Endothelial cell of umbilical vein (primary cell): ENCODE results near the gene TRIM29. TPM values are rescaled to one million over a fixed set of nuclear protein-coding genes. Genes with fewer than 3 reads are reported as not detected.

ENCODE experiments used
- BruUV-seq: library from RNA; stranded (reverse); fragments of 400-500 nt; replicated peaks from 2 replicates; lab custom pipeline; 2021; lab: Mats Ljungman, UMichigan
- CTCF ChIA-PET: fragments of 300-600, 350-600 bp; sonication (Branson Sonifier 250); formaldehyde crosslinking; loops from one replicate; lab custom pipeline; 2021; ENCODE audit warnings: antibody characterized with exemption, inconsistent platforms; lab: Charles Lee
- POLR2A ChIA-PET: fragments of 300-600, 350-600 bp; sonication (Branson Sonifier 250); formaldehyde crosslinking; loops from one replicate; lab custom pipeline; 2021; ENCODE audit warnings: antibody characterized with exemption, inconsistent platforms; lab: Charles Lee
- DNase-seq: peaks from one replicate; pipeline ENCODE4 v3.0.0-alpha.2; 2011; ENCODE audit warnings: low read depth, low spot score
- FAIRE-seq: peaks from 2 replicates; lab custom pipeline; 2011; peaks lifted over from hg19 to GRCh38; lab: Jason Lieb, UNC
- H2AFZ ChIP-seq: 2 replicates; pipeline ENCODE4 v1.6.0; 2012; ENCODE audit warnings: low read depth, low read length, control low read depth, inconsistent platforms
- H3K27ac ChIP-seq: 2 replicates; pipeline ENCODE4 v1.5.1; 2011; ENCODE audit warnings: low read depth, mild to moderate bottlenecking, control low read depth, low read length, moderate library complexity; ENCODE audit not compliant: insufficient read depth
- H3K27me3 ChIP-seq, 2 experiments: 2 replicates each; pipeline versions ENCODE4 v1.6.0 to v1.6.1; 2011; ENCODE audit warnings: low read length in 2 of 2, mixed read lengths in 1 of 2; ENCODE audit not compliant: control insufficient read depth in 2 of 2, insufficient read depth in 2 of 2
- H3K36me3 ChIP-seq, 2 experiments: 2 replicates in 1 of 2; 3 replicates in 1 of 2; pipeline ENCODE4 v1.5.1; 2011; ENCODE audit warnings: low read length in 2 of 2, mild to moderate bottlenecking in 1 of 2, moderate library complexity in 1 of 2; ENCODE audit not compliant: control insufficient read depth in 2 of 2, insufficient read depth in 2 of 2; ENCODE audit errors: extremely low read depth in 1 of 2
- H3K4me1 ChIP-seq: 3 replicates; pipeline ENCODE4 v1.5.1; 2011; ENCODE audit warnings: mild to moderate bottlenecking, low read length; ENCODE audit not compliant: control insufficient read depth, insufficient read depth; ENCODE audit errors: extremely low read depth
- H3K4me2 ChIP-seq: 2 replicates; pipeline ENCODE4 v1.6.1; 2011; ENCODE audit warnings: low read length, control low read depth, mixed read lengths; ENCODE audit not compliant: insufficient read depth
- H3K4me3 ChIP-seq, 3 experiments: fragments of 200-600 bp in 1 of 3; sonication (generic), shearing (Covaris generic) in 1 of 3; replicated peaks in 1 of 3; 2 replicates each; pipeline ENCODE4 v1.5.1; 2011 to 2016; ENCODE audit warnings: control low read depth in 3 of 3, low read length in 3 of 3, mild to moderate bottlenecking in 2 of 3, inconsistent platforms in 1 of 3, low read depth in 1 of 3, moderate library complexity in 1 of 3; ENCODE audit not compliant: insufficient read depth in 1 of 3
- H3K79me2 ChIP-seq: 2 replicates; pipeline ENCODE4 v1.6.0; 2012; ENCODE audit warnings: low read length, inconsistent platforms; ENCODE audit not compliant: control insufficient read depth, insufficient read depth
- H3K9ac ChIP-seq: replicated peaks from 2 replicates; pipeline ENCODE3; 2011; ENCODE audit warnings: low read length, control low read depth; ENCODE audit not compliant: insufficient read depth; ENCODE audit errors: extremely low read depth
- H3K9me1 ChIP-seq: replicated peaks from 3 replicates; pipeline ENCODE4 v1.6.0; 2011; ENCODE audit warnings: mild to moderate bottlenecking, low read length; ENCODE audit not compliant: control insufficient read depth, insufficient read depth; ENCODE audit errors: extremely low read depth
- H3K9me3 ChIP-seq: replicated peaks from 2 replicates; pipeline ENCODE4 v1.5.1; 2012; ENCODE audit warnings: low read length, inconsistent platforms; ENCODE audit not compliant: control insufficient read depth, insufficient read depth
- H4K20me1 ChIP-seq: replicated peaks from 2 replicates; pipeline ENCODE3; 2011; ENCODE audit warnings: mild to moderate bottlenecking, low read length; ENCODE audit not compliant: control insufficient read depth, insufficient read depth; ENCODE audit errors: extremely low read depth
- EZH2 ChIP-seq: IDR thresholded peaks from 2 replicates; pipeline ENCODE4 v1.6.1; 2012; ENCODE audit warnings: borderline replicate concordance, low read depth, mild to moderate bottlenecking, moderate library complexity, low read length, inconsistent platforms; ENCODE audit not compliant: severe bottlenecking
- FOS ChIP-seq: IDR thresholded peaks from 2 replicates; pipeline ENCODE4 v1.6.1; 2011; ENCODE audit warnings: mild to moderate bottlenecking, low read length, moderate library complexity, borderline replicate concordance; ENCODE audit not compliant: insufficient read depth
- GATA2 ChIP-seq: IDR thresholded peaks from 2 replicates; pipeline ENCODE4 v1.7.0; 2011; ENCODE audit warnings: low read depth, mild to moderate bottlenecking, moderate library complexity, mixed read lengths, low read length; ENCODE audit not compliant: insufficient read length, insufficient read depth
- JUN ChIP-seq: IDR thresholded peaks from 2 replicates; pipeline ENCODE4 v1.6.1; 2011; ENCODE audit warnings: borderline replicate concordance, low read depth; ENCODE audit not compliant: insufficient read length, insufficient read depth
- MYC ChIP-seq: IDR thresholded peaks from one replicate; pipeline ENCODE4 v1.6.1; 2011; ENCODE audit warnings: mild to moderate bottlenecking, low read depth, low read length
- POLR2A ChIP-seq: IDR thresholded peaks from 2 replicates; pipeline ENCODE4 v1.6.1; 2012; ENCODE audit warnings: low read depth, mild to moderate bottlenecking, control low read depth, low read length
- POLR2AphosphoS5 ChIP-seq: IDR thresholded peaks from 2 replicates; pipeline ENCODE4 v1.6.1; 2012; ENCODE audit warnings: low read depth, mild to moderate bottlenecking, control low read depth, low read length, moderate library complexity; ENCODE audit not compliant: insufficient read depth
- dilution Hi-C: fragments of 300-500 bp; cut with MboI; formaldehyde crosslinking; loops from one replicate; pipeline ENCODE4 v1.15.0; 2019; ENCODE audit warnings: low sequenced_read_pairs; ENCODE audit not compliant: extremely low pct_ligation_motif_present
- intact Hi-C: fragments of 100-400 bp; cut with micrococcal nuclease; formaldehyde crosslinking; loops from one replicate; pipeline ENCODE4 v1.10.0; 2022
- polyA plus RNA-seq, 4 experiments: library from polyadenylated mRNA; depleted of rRNA in 3 of 4; stranded (reverse) in 3 of 4; unstranded in 1 of 4; fragments of >200 nt; gene quantifications; 2 replicates each; pipeline versions ENCODE4 v1.2.1 to v1.2.3, GENCODE V29; 2011 to 2012; ENCODE audit warnings: missing spikeins in 1 of 4
- total RNA-seq: library from RNA; stranded (reverse); gene quantifications from 2 replicates; pipeline ENCODE4 v1.2.3, GENCODE V29; 2021
- TF ChIP-seq, protein P1 (sequence below), 2 donors: IDR thresholded peaks; 1 replicate in 1 of 2; 2 replicates in 1 of 2; pipeline ENCODE4 v1.5.1; 2011; ENCODE audit warnings: low read length in 2 of 2, mild to moderate bottlenecking in 2 of 2, moderate library complexity in 2 of 2, control low read depth in 1 of 2, inconsistent platforms in 1 of 2, low read depth in 1 of 2; ENCODE audit not compliant: insufficient read depth in 1 of 2; ENCODE audit errors: extremely low read depth in 1 of 2
- TF ChIP-seq, protein P2 (sequence below): IDR thresholded peaks from 2 replicates; pipeline ENCODE4 v1.6.1; 2011; ENCODE audit not compliant: insufficient read depth, insufficient read length

Gene TRIM29
- total and polyA plus RNA-seq, 2 donors (not counting 3 experiments of a cell fraction or from before 2014, with no cell fraction given) = not detected

DNA sequence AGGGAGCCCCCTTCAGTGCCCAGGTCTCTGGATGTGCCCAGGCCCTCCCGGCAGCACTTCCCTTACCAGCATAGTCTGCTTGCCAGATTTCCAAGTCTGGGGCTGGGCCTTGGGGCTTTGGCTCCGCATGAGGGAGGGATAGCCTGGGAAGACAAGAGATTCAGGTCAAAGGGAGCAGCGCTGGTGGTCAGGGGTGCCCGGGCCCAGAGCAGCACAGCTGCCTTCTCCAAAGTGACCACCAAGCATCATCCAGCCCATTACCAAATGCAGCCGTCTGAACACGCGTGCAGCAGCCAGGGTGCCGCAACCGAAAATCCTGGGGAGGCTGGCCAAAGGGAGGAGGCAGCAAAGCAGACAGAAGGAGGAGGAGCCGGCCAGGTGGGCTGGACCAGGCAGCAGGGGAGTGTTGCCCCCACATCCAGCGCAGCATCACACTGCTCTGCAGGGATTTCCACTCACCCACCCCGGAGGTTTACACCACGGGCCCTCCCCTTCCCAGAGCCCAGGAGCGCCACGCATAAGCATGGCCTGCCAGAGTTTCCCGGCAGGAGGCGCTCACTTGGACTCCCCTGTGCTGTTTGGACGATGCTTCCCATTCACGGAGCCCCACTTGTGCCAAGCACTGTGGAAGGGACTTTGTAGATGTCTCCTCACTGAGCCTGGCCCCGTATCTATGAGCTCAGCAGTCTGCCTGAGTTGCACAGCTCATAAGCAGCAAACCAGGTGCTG, 22.5 kb downstream of the TRIM29 start:
- BruUV-seq = no TSS peak
- Histone ChIP-seq H2AFZ (no peak overlapping the region), H3K4me3 (no peak overlapping the region), H3K4me1 (no peaks in the 10 kb centered on the region), H3K79me2 (no peaks in the 10 kb centered on the region), H3K27me3 (peaks cover 2% of the 10 kb centered on the region in 2 experiments), H3K27ac (no peak overlapping the region), H3K9ac (no peak overlapping the region), H3K9me3 (no peaks in the 10 kb centered on the region), H3K36me3 (no peaks in the 10 kb centered on the region), H3K9me1 (no peaks in the 10 kb centered on the region), H3K4me2 (no peak overlapping the region), H4K20me1 (no peaks in the 10 kb centered on the region)
- dilution Hi-C loops (no loop called here), intact Hi-C loops (no loop called here)
- FAIRE-seq (no peak), DNase-seq (no peak)
- ChIA-PET CTCF (no interaction called here), POLR2A (no interaction called here)
- TF ChIP-seq POLR2AphosphoS5 (no peak), JUN (no peak), EZH2 (no peak), GATA2 (no peak), POLR2A (no peak), FOS (no peak), MYC (no peak)
- TF ChIP-seq, protein P1, sequence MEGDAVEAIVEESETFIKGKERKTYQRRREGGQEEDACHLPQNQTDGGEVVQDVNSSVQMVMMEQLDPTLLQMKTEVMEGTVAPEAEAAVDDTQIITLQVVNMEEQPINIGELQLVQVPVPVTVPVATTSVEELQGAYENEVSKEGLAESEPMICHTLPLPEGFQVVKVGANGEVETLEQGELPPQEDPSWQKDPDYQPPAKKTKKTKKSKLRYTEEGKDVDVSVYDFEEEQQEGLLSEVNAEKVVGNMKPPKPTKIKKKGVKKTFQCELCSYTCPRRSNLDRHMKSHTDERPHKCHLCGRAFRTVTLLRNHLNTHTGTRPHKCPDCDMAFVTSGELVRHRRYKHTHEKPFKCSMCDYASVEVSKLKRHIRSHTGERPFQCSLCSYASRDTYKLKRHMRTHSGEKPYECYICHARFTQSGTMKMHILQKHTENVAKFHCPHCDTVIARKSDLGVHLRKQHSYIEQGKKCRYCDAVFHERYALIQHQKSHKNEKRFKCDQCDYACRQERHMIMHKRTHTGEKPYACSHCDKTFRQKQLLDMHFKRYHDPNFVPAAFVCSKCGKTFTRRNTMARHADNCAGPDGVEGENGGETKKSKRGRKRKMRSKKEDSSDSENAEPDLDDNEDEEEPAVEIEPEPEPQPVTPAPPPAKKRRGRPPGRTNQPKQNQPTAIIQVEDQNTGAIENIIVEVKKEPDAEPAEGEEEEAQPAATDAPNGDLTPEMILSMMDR (IDR thresholded peaks at IDR 0.05; ENCODE audit: extremely low read depth in 1 of 2, insufficient read depth in 1 of 2, low read depth in 1 of 2, low read length in 2 of 2) = no peak
- TF ChIP-seq, protein P2, sequence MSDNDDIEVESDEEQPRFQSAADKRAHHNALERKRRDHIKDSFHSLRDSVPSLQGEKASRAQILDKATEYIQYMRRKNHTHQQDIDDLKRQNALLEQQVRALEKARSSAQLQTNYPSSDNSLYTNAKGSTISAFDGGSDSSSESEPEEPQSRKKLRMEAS = no peak
